HG02973 (cell line): ENCODE results near the gene HOXB7.

Experiments
- ATAC-seq: cut with Tn5 transposase; IDR thresholded peaks from one replicate; pipeline ENCODE4 v1.9.1; 2021; ENCODE audit warnings: moderate library complexity; ENCODE audit not compliant: unreplicated experiment

Gene HOXB7

DNA sequence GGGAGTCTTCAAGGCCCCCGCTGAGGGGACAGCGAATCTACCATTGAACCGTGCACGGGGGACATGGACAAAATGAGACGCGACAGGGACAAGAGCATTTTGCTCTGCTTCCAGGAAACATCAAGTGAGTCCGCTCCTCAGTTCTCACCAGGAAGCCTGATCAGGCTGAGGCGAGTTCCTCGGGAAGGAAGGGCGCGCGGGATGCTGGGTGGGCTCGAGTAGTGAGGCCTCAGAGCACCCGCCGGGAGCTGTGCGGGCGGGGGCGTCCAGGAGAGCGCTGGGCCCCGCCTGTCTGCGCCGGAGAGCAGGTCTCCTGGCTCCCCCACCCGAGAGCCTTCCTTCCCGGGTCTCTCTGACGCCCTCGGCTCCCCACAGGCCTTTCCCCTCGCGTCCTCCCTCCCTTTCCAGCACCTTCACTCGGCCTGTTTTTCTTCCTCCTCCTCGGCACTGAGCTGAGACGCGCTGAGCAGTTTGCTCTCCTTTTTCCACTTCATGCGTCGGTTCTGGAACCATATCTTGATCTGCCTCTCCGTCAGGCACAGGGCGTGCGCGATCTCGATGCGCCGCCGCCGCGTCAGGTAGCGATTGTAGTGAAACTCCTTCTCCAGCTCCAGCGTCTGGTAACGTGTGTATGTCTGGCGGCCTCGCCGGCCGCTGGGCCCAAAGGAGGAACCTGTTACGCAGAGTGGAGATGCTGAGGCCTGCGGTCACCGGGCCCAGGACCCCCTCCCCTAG is 14.7 kb downstream of the HOXB7 start:
- ATAC-seq, result no peak

- no peak for ATAC-seq
These were observed 15.4 kb downstream of the HOXB7 start for GRCh38 chr17:48595278-48595999.

GRCh38 chr17:48594538-48595277 is 16.1 kb downstream of the HOXB7 start:
- no peak for ATAC-seq

DNA sequence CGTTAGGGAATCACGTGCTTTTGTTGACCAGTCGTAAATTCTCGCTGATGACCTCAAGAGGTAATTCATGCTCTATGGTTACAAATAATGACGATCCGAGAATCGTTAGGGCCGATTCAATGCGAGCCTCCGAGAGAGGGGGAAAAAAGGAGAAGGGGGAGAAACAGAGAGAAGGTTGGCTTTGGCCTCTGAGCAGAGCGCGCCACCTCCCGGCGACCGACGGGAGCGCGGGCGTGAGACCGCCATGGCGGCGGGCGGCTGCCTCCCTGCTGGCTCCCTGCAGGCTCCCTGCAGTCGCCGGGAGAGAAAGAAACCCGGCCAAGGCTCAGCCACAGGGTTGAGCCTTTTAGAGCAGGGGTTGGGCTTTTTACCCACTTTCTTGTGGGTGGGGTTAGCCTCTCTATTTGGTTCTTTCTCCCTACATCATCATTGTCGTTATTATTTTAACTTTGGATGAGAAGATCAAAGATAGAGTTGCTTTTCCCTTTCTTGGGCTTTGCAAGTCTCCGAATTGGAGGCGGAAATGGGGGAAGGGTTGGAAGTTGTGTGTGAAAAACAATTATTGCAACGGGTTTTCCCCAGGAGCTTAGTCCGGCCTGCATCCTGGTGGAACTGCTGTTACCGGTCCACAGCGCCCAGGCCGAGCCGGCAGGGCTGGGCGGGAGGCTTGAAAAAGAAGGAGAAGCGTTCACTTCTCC is 16.8 kb downstream of the HOXB7 start:
- no peak for ATAC-seq

GRCh38 chr17:48593126-48593829 is 17.5 kb downstream of the HOXB7 start, which contains the start of gene HOXB5:
Gene HOXB5, minus strand, starts transcription at chr17:48593779. Its CDS starts 97 bp downstream, at chr17:48593682.
- ATAC-seq, result no peak

GRCh38 chr17:48592577-48592976 is 18.2 kb downstream of the HOXB7 start:
- ATAC-seq, result no peak

GRCh38 chr17:48592057-48592514 is 18.7 kb downstream of the HOXB7 start:
- ATAC-seq, result no peak

DNA sequence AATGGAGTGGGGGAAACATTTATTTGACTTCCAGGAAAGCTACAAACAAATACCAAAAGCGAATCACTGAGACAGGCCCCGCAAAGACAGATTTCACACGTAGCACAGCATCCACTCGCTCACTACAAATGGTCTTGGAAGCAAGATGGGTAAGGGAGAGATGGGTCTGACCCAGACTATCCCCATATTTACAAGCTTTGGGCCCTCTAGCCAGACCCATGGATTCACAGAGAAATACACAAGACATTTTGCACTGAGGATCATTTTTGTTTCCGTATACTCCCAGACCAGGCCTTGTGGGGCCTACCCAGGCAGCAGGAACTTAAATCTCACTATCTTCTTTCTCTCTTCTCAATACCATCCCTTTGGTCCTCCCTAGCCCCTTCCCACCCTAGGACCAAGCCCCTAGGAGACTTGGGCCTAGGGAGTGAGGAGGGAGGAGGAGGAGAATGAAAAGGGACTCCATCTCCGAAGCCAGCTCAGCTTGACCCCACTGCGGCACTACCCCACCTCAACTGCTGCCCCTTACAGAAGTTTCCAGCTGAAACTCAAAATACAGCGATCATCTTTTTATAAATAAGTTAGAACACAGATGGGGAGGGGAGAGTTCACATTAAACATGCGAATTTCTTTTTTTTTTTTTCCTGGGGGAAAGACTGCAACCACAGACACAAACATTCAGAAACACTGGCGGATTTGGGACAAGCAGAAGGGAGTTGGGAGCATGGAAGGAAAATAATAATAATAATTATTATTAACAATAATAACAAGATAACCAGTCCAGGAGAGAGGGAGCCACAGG is 19.4 kb downstream of the HOXB7 start:
- ATAC-seq, result no peak

DNA sequence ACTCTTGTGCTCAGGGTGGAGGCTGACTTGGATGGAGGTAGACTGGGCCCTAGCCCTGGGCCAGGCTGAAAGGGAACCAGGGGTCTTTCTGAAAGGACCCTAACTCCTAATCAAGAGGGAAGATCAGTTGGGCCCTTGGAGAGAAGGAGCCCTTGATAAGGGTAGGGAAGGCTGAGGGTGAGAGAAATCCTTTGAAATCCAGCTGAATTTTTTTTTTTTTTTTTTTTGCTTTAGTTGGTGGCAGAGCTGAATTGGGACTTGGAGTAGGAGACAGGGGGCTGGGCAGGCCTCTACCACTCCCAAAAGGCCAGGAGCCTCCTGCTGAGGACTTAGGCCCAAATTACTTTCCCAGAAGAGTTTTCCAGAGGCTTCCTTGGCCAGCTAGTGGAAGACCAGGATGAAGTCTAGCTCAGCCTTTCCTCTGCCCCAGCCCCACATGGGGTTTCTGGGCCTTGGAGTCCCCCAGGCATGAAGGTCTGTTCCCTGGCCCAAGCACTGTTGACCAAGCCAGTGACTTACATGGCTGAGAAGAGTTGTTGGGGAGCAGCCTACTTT is 20.1 kb downstream of the HOXB7 start:
- no peak for ATAC-seq

DNA sequence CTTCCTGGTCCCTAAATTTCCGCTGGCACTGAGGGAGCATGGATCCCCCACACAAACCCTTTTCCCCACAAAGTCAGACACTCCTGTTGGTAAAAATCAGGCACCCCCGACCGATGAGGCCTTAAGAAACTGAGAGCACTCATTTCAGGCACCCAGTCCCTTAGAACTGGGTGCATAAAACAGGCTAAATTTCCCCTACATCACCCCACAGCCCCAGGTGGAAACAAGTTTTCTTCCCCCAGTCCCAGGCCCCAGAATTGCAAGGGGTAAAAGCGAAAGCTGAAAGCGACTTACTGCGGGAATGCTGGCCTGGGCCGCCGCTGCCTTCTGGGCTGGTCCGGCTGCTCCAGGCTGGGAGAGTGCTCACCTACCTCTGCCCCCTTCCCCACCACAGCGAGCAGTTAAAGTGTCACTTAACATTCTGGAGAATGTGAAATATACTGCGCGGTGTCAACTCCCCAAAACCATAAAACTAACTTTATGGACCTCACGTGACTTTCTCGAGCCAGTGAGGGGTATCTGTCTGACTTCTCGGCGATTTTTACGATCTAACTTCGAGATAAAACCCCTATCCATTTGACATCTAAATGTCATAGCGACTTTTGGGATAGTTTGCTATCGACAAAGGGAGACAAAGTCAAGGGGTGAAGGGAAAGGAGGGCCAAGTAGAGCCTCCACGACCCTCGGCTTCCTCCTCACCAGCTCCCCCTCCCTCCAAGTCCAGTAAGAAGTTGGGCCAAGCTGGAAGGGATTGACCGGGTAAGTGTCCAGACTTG is 20.8 kb downstream of the HOXB7 start, which contains the start of gene HOXB3:
Gene HOXB3, minus strand, starts transcription at position 411 of the 776 bp plus-strand sequence. CDS start 37,767 bp downstream, outside the sequence.
- no peak for ATAC-seq

DNA sequence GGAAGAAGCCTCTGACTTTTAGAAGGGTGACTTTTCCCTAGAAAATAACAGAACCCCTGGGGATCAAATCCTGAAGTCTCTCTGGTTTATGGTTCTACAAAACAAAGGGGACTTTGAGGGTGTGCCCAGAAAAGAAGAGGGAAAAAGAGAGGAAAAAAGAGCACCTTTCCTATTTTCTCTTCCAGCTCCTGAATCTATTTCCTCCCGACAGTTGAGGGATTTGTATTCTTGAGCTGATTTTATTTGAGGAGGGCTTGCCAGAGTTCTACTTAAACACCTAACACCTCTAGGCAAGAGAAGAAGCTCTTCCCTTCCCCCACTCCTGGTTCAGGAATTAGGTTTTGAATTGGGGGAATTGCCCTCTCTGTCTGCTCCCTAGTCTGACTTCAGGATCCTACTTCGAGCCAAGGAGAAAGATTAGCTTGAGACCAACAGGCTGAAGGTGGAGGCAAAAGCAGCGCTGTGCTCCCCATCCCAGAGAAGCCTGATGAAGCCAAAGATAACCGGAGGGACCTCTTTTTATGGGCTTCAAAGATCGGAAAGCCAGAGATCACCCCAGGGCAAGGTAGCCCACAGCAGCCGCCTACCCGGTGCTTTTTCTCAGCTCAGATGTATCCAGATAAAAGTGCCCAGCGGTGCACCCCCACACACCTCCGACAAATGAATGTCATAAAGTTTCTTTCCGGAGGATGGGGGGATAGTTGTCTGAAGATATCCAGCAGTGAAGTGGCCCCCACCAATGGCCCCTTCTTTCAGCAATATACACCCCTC is 21.6 kb downstream of the HOXB7 start:
- ATAC-seq, result no peak

DNA sequence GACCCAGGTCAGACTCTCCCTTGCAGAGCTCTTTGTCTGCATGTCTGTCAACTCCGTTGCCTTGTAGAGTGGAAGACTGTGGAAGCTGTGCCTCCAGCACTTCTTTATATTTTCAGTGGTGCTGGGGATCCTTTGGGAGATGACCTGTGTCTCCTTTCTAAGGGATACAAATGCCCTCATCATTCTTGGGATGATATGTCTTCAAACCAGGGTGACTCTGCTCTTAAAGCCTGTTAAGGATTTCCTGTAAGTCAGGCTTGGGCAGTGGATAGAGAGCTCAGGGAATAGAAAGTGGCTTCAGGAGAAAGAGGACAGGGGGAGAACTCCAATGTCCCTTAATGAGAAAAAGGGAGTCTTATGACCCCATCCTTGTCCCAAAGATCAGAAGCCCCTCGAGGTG is 22.3 kb downstream of the HOXB7 start:
- no peak for ATAC-seq

- ATAC-seq, result no peak
These were observed 22.8 kb downstream of the HOXB7 start for GRCh38 chr17:48588074-48588415.

DNA sequence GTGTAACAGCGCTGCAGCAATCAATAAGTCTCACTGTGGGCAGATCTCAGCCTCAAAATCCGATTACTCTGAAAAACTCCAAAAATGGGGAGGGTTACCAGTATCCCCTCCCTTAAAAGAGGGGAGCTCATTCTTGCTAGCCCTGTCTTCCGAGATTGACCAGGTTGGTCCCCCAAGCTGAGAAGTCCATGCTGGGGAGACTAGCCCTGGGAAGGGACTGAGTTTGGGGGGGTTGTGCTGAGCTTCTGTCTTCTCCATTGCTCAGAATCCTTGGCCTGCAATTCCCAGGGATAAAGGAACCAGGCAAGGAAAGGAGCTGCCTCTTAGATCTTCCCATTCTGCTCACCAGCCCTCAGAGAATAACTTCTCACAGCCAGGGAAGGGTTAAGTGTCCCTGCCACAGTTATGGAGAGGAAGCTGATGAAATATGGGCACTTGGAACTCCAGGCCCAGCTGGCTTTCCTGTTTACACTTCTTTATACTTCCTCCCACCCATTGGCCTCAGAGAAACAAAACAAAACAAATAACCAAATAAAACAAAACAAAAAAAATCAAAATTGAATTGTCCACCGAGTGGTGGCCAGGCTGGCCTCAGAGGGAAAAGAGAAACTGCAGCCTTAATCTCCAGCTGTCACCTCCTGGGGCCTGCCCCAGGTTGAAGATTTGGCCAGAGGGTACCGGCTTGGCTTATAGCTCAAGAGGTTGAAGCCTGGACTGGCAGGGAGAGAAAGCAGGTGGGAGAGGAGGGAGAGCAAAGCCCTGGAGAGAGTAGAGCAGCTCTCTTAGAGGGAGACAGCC is 23.3 kb downstream of the HOXB7 start:
- no peak for ATAC-seq

DNA sequence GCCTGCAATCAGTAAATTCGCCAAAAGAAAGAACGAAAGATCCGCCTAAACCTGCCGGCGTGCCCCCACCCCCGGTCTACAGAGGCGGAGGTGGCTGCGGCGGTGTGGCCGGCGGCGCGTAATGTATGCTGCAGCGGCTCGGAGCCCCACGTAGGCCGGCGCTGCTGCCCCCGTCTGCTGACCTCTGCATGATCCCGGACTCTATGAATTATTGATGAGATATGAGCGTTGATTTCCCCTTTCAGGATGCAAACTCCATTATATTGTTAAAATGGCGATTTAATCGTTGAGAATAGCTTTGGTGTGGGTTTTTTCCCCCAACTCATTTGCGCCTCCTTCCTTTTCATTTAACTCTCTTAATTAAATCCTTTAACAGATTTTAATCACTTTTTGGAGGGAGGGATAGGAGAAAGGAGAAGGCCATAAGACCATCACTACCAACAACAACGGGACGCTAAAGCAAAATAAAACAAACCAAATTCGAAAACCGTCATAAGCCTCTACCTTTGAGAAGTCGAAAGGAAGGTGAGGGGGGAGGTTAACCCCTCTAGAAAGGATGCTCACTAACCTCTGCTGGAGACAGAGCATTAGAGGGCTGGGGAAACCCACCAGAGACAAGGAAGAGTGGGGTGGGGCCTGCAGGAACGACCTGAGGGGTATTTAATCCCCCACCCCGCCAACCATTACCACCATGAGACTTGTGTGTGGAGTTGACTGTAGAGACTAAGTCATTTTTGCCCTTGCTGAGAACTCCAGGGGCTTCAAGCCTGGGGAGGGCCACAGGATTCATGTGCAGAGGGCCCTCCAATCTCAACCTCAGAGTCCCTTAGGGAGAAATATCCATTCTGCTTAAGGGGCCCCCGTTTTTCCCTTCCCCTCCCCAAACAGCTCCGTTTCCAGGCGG is 24.2 kb downstream of the HOXB7 start:
- ATAC-seq, result no peak

DNA sequence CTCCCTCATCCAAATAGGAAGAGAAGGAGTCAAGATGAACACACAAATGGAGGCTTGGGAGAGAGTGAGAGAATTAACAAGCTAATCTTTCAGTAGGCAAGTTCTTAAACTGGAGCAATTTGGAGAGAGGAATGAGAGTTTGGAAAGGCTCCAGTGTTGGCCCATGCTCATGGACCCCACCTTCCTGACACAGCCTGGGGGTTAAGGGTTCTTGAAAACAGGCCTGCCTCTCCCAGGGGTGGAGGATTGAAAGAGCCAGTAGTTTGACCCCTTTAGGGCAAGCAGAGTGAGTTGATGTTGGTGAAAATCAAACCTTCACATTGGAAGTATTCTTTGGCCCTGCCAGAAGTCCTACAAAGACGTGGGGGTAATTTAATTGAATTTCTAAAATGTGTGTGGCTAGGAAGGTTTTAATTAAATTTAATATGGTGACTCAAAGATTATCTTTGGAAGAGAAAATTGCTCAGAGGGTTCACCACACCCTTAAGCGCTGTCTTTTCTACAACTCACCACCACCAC is 26.5 kb downstream of the HOXB7 start:
- ATAC-seq, result no peak
